H1 (cell line): Measurements from ENCODE around the gene C2CD5.

ENCODE experiments used
- CEBPB ChIP-seq: IDR thresholded peaks from 2 replicates; pipeline ENCODE4 v1.6.1; 2012; ENCODE audit warnings: low read depth, low read length
- GABPA ChIP-seq: IDR thresholded peaks from 2 replicates; pipeline ENCODE4 v1.6.1; 2011; ENCODE audit warnings: mild to moderate bottlenecking, low read length, moderate library complexity, borderline replicate concordance; ENCODE audit not compliant: insufficient read depth
- JUN ChIP-seq: IDR thresholded peaks from 2 replicates; pipeline ENCODE4 v1.6.1; 2011; ENCODE audit warnings: low read depth, mild to moderate bottlenecking, improper control_type of control experiment, low read length
- POLR2A ChIP-seq, 2 experiments: IDR thresholded peaks; 1 replicate in 1 of 2; 2 replicates in 1 of 2; pipeline ENCODE4 v1.6.1; 2011; ENCODE audit warnings: low read depth in 2 of 2, low read length in 2 of 2, mild to moderate bottlenecking in 2 of 2; ENCODE audit errors: control extremely low read depth in 1 of 2
- POLR2AphosphoS5 ChIP-seq: IDR thresholded peaks from 2 replicates; pipeline ENCODE4 v1.6.1; 2011; ENCODE audit warnings: low read depth, low read length
- RXRA ChIP-seq: IDR thresholded peaks from 2 replicates; pipeline ENCODE4 v1.6.1; 2011; ENCODE audit warnings: low read depth, mild to moderate bottlenecking, low read length, moderate library complexity; ENCODE audit not compliant: insufficient read depth
- SUZ12 ChIP-seq: fragments of 200-600 bp; sonication (generic); IDR thresholded peaks from 2 replicates; pipeline ENCODE4 v1.6.1; 2012; ENCODE audit warnings: mild to moderate bottlenecking, inconsistent platforms, low read length, moderate library complexity, mixed read lengths
- TAF1 ChIP-seq: IDR thresholded peaks from 2 replicates; pipeline ENCODE4 v1.6.1; 2011; ENCODE audit warnings: mild to moderate bottlenecking, low read depth, low read length
- TF ChIP-seq, protein P1 (sequence below), 3 experiments: IDR thresholded peaks; 1 replicate in 2 of 3; 2 replicates in 1 of 3; pipeline versions ENCODE4 v1.5.1 to v1.6.1; 2011; ENCODE audit warnings: low read length in 3 of 3, mild to moderate bottlenecking in 3 of 3, inconsistent platforms in 2 of 3, low read depth in 1 of 3, moderate library complexity in 1 of 3; ENCODE audit not compliant: insufficient read depth in 1 of 3; ENCODE audit errors: control extremely low read depth in 1 of 3

DNA sequence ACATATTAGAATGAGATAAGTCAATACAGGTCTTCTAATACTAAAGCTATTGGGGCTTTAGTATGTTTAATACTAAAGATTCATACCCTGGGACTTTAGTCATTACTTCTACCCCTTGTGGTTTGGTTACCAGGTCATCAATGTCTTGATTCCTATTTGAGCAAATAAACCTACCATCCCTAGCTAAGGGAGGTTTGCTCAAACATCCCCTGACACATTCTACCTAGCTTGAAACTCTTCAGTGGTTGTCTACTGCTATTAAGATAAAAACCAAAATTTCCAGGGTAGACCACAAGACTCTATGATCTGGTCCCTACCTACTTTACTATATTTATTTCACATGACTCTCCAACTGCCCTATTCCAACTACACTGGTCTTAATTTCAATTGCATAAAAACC is 7.3 kb upstream of the C2CD5 start:
- TF ChIP-seq POLR2A (IDR thresholded peaks at IDR 0.05; ENCODE audit: control extremely low read depth in 1 of 2, low read depth in 2 of 2, low read length in 2 of 2) (no peak), GABPA (no peak), TAF1 (no peak), SUZ12 (no peak), CEBPB (no peak), POLR2AphosphoS5 (no peak), JUN (no peak), RXRA (no peak)
- TF ChIP-seq, protein P1, sequence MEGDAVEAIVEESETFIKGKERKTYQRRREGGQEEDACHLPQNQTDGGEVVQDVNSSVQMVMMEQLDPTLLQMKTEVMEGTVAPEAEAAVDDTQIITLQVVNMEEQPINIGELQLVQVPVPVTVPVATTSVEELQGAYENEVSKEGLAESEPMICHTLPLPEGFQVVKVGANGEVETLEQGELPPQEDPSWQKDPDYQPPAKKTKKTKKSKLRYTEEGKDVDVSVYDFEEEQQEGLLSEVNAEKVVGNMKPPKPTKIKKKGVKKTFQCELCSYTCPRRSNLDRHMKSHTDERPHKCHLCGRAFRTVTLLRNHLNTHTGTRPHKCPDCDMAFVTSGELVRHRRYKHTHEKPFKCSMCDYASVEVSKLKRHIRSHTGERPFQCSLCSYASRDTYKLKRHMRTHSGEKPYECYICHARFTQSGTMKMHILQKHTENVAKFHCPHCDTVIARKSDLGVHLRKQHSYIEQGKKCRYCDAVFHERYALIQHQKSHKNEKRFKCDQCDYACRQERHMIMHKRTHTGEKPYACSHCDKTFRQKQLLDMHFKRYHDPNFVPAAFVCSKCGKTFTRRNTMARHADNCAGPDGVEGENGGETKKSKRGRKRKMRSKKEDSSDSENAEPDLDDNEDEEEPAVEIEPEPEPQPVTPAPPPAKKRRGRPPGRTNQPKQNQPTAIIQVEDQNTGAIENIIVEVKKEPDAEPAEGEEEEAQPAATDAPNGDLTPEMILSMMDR (IDR thresholded peaks at IDR 0.05; ENCODE audit: control extremely low read depth in 1 of 3, insufficient read depth in 1 of 3, low read depth in 1 of 3, low read length in 3 of 3) = no peak
